ENCODE measurements around the gene KCP.

Gene KCP

DNA sequence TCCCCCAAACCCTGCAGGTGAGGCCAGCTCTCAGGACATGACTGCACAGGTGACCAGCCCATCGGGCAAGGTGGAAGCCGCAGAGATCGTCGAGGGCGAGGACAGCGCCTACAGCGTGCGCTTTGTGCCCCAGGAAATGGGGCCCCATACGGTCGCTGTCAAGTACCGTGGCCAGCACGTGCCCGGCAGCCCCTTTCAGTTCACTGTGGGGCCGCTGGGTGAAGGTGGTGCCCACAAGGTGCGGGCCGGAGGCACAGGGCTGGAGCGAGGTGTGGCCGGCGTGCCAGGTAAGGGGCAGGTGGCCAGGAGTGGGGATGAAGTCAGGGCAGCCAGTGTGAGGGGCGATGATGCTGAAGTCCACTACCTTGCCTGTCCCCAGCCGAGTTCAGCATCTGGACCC is 56.1 kb downstream of the KCP start:
- no peak for DNase-seq (ENCODE audit: low read depth)

DNA sequence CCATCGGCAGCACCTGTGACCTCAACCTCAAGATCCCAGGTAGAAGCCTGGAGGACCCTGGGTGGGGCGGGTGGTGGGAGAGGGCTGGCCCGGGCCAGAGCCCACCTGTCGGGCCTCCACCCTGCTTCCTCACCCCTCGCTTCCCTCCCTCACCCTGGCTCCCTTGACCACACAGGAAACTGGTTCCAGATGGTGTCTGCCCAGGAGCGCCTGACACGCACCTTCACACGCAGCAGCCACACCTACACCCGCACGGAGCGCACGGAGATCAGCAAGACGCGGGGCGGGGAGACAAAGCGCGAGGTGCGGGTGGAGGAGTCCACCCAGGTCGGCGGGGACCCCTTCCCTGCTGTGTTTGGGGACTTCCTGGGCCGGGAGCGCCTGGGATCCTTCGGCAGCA is 56.7 kb downstream of the KCP start:
- DNase-seq (ENCODE audit: low read depth), result no peak

DNA sequence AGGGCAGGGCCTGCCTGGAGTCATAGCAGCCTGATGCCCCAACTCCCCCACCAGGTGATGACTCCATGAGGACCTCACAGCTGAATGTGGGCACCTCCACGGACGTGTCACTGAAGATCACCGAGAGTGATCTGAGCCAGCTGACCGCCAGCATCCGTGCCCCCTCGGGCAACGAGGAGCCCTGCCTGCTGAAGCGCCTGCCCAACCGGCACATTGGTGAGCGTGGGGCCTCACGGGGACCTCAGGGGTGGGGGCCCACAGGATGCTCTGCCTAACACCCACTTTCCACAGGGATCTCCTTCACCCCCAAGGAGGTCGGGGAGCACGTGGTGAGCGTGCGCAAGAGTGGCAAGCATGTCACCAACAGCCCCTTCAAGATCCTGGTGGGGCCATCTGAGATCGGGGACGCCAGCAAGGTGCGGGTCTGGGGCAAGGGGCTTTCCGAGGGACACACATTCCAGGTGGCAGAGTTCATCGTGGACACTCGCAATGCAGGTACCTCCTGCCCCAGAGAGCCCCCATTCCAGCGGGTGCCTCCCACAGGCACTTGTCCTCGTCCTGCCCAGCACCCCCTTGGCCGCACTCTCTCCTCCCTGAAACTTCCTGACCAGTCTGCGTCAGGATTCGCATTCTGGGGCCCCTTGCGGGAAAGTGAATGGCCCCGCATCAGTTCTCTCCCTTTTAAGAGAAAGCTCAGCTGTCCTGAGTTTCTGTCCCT is 57.8 kb downstream of the KCP start:
- DNase-seq (ENCODE audit: low read depth), result no peak

DNA sequence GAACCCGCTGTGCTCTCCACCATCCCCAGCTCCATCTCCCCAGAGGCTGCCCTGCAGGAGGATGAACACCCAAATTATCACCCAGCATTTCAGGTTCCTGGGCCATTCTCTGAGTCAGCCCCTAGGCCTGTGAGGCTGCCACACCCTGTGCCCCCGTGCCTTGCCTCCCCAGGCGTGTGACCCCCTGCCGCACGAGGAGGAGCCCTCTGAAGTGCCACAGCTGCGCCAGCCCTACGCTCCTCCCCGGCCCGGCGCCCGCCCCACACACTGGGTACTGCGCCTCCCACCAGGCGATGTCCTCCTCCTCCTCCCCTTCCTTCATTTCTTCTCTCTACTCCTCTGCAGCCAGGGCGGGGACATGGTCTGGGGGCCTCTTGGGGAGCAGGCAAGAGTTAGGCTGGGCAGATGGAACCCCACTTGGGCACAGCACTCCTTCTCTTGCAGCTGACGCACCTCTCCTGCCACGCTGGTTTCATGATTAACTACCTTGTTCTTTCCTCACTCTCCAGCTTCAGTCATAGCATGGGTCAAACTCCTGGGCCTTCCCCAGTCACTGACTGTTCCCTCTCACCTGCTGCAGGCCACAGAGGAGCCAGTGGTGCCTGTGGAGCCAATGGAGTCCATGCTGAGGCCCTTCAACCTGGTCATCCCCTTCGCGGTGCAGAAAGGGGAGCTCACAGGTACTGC is 60.6 kb downstream of the KCP start:
- DNase-seq (ENCODE audit: low read depth), result no peak

DNA sequence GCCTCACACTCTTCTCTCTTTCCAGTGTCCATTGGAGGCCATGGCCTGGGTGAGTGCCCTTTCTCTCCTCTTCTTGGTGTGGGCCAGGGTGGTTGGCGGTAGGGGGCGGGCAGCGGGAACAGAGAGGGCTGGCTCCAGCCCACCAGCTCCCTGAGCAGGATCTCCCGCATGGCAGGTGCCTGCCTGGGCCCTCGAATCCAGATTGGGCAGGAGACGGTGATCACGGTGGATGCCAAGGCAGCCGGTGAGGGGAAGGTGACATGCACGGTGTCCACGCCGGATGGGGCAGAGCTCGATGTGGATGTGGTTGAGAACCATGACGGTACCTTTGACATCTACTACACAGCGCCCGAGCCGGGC is 61.4 kb downstream of the KCP start:
- no peak for DNase-seq (ENCODE audit: low read depth)

DNA sequence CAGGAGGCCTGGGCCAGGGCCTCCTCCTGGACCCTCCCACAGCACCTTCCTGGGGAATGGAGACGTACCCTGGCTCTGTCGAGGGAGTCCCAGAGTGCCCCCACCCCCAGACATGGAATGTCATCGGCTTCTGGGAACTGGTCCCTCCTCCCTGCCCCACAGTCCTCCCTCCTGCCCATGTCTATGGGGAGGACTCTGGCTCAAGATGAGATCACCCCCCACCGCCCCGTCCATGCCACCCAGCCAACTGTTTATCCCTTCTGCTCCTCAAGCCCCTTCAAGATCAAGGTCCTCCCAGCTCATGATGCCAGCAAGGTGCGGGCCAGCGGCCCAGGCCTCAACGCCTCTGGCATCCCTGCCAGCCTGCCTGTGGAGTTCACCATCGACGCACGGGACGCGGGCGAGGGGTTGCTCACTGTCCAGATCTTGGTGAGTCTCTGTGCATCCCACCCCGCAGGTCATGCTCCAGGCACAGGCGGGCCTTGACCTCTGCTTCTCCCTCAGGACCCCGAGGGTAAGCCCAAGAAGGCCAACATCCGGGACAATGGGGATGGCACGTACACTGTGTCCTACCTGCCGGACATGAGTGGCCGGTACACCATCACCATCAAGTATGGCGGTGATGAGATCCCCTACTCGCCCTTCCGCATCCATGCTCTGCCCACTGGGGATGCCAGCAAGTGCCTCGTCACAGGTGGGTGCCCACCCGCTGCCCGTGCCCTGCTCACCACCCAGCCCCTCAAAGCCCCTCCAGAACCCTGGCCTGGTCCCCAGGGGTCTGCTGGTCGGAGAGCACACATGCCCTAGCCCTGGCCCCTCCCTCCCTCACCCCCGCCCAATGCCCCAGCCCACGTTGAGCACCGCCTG is 62.0 kb downstream of the KCP start:
- DNase-seq (ENCODE audit: low read depth), result no peak

DNA sequence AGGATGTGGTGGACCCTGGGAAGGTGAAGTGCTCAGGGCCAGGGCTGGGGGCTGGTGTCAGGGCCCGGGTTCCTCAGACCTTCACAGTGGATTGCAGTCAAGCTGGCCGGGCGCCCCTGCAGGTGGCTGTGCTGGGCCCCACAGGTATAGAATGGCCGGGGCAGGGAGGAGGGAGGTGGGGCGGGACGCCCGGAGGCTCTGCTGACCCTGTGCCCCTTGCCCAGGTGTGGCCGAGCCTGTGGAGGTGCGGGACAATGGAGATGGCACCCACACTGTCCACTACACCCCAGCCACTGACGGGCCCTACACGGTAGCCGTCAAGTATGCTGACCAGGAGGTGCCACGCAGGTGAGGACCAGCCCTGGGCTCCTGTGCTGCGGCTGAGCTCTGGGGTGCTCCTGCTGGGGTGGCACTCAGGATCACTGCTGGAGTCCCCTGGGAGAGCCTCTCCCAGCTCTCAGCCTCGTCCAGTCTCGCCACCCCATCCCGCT is 62.7 kb downstream of the KCP start:
- DNase-seq (ENCODE audit: low read depth), result no peak

DNA sequence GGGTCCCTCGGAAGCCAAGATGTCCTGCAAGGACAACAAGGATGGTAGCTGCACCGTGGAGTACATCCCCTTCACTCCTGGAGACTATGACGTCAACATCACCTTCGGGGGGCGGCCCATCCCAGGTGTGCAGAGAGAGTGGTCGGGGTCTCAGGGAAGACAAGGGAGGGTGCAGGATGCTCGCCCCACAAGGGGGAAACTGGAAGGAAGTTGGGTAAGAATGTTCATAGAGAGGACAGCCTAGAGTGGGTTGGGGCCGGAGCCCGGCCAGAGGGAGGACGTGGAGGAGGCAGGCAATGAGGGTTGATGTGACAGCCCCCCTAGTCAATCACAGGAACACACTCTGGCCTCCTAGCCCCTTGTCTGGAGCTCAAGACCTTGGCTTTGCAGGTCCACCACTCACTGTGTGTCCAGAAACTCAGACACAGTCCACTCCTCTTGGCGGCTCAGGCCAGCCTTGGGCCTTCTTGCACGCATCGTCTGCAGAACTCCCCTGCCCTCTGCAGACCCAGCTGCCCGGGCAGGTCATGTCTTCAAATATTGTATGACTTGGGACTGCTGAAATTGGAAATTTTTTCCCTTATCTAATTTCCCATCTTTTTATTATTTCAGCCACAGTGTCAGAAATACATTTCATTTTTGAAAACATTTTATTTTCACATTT is 63.6 kb downstream of the KCP start:
- no peak for DNase-seq (ENCODE audit: low read depth)

DNA sequence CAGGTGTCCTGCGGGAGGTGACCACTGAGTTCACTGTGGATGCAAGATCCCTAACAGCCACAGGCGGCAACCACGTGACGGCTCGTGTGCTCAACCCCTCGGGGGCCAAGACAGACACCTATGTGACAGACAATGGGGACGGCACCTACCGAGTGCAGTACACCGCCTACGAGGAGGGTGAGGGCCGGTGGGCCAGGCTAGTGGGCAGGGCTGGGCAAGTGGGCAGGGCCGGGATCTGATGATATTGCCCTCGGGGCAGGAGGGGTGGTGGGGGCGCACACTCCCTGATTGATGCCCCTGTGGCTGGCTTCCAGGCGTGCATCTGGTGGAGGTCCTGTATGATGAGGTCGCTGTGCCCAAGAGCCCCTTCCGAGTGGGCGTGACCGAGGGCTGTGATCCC is 64.5 kb downstream of the KCP start:
- no peak for DNase-seq (ENCODE audit: low read depth)

DNA sequence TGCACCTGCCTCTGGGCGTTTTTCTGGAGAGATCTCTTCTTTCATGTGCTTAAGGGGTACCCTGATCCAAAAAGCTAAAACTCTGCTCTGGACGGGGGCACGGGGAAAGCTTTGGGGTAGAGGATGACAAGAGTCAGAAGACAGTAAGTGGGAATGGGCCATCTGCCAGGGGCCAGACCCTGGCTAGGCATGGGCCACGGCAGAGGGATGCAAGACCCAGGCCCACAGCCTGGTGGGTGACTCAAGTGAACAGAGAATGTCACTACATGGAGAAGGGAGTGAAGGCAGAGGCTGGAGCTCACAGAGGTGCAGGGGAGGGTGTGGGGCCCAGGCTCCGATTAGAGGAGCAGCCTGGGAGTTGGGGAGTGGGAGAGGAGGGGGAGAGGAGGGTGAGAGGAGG is 65.0 kb downstream of the KCP start:
- DNase-seq (ENCODE audit: low read depth), result no peak

DNA sequence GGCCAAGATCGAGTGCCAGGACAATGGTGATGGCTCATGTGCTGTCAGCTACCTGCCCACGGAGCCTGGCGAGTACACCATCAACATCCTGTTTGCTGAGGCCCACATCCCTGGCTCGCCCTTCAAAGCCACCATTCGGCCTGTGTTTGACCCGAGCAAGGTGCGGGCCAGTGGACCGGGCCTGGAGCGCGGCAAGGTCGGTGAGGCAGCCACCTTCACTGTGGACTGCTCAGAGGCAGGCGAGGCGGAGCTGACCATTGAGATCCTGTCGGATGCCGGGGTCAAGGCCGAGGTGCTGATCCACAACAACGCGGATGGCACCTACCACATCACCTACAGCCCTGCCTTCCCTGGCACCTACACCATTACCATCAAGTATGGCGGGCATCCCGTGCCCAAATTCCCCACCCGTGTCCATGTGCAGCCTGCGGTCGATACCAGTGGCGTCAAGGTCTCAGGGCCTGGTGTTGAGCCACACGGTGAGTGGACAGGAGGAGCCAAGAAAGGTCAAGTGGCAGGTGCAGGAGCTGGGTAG is 65.7 kb downstream of the KCP start:
- no peak for DNase-seq (ENCODE audit: low read depth)

DNA sequence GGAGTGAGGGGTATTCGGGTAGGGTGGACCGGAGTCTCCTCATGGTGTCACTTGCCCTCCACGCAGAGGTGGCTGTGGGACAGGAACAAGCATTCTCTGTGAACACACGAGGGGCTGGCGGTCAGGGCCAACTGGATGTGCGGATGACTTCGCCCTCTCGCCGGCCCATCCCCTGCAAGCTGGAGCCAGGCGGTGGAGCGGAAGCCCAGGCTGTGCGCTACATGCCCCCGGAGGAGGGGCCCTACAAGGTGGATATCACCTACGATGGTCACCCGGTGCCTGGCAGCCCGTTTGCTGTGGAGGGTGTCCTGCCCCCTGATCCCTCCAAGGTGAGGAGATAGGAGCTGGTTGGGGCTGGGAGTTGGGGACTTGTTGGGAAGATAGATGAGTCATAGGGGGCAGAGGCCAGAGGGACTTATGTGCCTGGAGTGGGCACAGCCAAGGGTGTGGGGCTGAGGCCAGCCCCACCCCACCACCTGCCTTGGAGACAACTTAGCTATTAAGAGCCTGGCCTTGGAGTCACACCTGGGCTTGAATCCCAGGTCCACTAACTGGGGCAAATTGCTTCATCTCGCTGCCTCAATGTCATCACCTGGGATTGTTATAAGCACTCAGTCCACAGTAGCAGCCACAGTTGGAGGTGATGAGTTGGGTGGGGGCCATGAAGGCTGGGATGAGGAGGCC is 66.4 kb downstream of the KCP start:
- no peak for DNase-seq (ENCODE audit: low read depth)

DNA sequence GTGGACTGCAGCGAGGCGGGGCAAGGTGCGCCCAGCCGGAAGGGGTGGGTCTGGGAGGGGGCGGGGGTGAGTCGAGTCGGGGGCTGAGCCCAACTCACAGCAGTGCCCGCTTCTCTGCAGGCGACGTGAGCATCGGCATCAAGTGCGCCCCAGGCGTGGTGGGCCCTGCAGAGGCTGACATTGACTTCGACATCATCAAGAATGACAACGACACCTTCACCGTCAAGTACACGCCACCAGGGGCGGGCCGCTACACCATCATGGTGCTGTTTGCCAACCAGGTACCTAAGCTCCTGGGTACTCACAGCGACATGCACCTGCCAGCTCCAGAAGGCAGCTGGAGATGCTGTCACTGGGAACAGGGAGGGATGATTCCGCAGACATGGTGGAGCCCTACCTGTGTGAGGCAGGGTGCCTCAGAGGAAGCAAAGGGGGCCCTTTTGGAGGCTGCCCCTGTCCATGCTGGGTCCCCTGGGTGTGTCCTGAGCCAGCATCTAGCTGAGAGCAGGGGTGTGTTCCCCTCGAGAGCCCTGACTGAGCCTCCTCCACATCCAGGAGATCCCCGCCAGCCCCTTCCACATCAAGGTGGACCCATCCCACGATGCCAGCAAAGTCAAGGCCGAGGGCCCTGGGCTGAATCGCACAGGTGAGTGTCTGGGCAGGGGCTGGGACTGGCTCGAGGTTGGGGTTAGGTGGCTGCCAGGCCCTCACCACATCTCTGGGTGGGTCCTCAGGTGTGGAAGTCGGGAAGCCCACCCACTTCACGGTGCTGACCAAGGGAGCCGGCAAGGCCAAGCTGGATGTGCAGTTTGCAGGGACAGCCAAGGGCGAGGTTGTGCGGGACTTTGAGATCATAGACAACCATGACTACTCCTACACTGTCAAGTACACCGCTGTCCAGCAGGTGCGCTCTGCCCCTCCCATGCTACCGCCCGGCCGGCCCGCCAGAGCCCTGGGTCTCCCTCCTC is 67.6 kb downstream of the KCP start:
- DNase-seq (ENCODE audit: low read depth), result no peak

DNA sequence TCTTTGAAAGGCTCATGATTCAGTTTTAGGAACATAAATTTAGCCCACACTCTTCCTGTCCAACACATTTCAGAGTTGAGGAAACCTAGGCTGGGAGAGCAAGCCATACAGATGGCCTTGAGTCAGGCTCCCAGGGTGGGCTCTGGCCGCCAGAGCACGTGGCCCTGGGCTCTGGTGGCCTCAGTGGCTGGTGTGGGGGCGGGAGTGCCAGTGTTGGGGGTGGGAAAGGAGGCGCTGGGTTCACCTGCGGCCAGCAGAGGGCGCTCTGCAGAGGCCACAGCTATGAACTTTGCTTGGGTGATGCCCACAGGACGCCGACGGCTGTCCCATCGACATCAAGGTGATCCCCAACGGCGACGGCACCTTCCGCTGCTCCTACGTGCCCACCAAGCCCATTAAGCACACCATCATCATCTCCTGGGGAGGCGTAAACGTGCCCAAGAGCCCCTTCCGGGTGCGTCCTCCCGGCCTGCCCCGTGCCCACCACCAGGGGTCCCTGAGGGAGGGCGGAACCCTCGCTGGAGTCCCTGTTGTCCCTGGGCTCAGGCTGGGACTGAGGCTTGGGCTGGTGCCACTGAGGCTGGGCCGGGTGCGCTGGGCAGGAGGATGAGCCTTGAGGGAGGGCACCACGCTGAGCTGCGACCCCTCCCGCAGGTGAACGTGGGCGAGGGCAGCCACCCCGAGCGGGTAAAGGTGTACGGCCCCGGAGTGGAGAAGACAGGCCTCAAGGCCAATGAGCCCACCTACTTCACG is 68.4 kb downstream of the KCP start:
- DNase-seq (ENCODE audit: low read depth), result no peak

DNA sequence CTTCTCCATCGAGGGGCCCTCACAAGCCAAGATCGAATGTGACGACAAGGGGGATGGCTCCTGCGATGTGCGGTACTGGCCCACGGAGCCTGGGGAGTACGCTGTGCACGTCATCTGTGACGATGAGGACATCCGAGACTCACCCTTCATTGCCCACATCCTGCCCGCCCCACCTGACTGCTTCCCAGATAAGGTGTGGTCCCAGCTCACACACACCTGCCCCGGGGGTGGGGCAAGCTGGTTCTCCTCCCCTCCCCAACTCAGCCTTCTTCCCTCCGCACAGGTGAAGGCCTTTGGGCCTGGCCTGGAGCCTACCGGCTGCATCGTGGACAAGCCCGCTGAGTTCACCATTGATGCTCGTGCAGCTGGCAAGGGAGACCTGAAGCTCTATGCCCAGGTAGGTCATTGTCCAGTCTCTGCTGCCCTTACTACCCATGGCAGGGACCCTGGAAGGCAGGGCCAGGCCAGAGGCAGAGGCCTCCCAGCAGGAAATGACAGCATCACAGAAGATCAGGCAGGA is 69.3 kb downstream of the KCP start:
- no peak for DNase-seq (ENCODE audit: low read depth)

DNA sequence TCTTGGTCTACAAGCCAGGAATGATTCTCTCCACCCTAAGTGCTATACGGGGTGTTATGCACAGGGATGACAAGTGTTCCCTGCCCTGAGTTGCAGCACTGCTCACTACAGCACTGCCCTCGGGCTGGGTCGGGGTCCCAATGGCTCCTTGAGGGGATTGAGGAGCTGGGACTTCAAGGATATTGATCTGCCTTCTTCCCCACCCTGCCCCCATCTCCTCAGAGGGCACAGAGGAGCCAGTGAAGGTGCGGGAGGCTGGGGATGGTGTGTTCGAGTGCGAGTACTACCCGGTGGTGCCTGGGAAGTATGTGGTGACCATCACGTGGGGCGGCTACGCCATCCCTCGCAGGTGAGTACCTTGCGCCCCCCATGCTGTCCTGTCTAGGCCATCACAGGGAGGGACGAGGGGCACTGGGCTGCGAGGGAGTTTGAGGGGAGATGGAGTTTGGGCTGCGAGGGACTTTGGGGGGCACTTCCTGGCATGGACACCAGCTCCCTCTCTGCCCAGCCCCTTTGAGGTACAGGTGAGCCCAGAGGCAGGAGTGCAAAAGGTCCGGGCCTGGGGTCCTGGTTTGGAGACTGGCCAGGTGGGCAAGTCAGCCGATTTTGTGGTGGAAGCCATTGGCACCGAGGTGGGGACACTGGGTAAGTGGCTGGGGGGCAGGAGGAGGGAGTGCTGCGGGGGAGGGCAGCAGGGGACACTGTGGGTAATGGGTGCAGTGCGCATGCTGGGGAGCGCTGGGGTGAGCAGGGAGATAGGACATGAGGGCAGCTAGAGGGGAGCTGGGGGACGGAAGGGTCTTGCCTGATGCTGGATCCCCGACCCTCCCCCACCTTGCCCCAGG is 70.0 kb downstream of the KCP start:
- no peak for DNase-seq (ENCODE audit: low read depth)

DNA sequence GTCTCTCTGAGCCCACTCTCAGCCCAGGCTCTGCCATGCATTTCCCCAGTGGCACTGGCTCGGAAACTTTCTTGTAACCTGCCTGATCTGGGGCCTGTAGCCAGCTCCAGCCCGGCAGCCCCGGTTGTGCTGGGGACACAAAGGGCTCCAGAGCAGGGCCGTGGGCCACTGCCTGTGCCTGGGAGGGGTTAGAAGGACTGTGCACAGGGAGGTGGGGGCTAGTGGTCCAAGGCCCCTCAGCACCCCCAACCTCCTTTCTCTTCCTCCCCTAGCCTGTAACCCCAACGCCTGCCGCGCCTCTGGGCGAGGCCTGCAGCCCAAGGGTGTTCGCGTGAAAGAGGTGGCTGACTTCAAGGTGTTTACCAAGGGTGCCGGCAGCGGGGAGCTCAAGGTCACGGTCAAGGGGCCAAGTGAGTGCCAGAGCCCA is 70.7 kb downstream of the KCP start:
- no peak for DNase-seq (ENCODE audit: low read depth)

DNA sequence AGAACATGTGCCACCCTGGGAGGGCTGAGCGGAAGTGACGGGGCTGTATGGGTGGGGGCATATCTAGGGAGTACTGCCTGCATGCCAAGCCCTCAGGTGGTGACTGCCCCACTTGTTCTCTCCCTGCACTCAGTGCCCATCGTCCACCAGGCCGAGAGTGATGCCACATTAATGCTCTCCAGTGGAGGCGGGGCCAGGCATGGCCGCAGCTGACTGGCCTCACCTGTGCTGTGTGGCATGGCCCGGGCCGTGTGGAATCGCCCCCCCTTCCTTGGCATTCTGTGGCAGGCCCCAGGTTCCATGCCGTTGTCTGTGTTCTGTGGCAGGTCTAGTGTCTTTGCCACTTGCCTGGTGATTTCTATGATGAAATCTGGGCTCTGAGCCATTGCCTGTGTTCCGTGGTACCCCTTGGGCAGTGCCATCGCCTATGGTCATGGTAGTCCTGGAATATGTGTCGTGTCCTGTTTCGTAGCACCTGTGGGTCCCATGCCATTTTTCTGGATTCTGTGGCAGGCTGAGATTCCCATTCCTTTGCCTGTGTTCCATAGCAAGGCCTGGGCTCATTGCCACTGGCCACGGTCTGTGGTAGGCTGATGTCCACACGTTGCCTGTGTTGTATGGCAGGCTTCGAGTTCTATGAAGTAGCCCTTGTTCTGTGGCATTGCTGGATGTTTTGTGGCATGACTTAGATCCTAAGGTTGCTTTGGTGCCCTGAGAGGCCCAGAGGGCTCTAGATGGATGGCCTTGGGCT is 71.4 kb downstream of the KCP start:
- no peak for DNase-seq (ENCODE audit: low read depth)
